Right atrium auricular region (tissue), 2 donors: Measurements from ENCODE around the gene POLR1D. TPM values are rescaled to one million over a fixed set of nuclear protein-coding genes. Genes with fewer than 3 reads are reported as not detected.

Source experiments
- DNase-seq: peaks from one replicate; pipeline ENCODE4 v3.0.0-alpha.2; 2019; ENCODE audit warnings: low spot score
- H3K27ac ChIP-seq, 2 donors: fragments of 200-600 bp; sonication (generic); 1 replicate in 1 of 2; 2 replicates in 1 of 2; pipeline ENCODE4 v1.5.1; 2016 to 2019
- H3K27me3 ChIP-seq, 2 donors: fragments of 200-600 bp; sonication (generic); one replicate each; pipeline versions ENCODE4 v1.5.1 to v1.6.0; 2017 to 2019
- H3K36me3 ChIP-seq: fragments of 200-600 bp; sonication (generic); one replicate; pipeline ENCODE4 v1.5.1; 2016
- H3K4me1 ChIP-seq, 2 donors: fragments of 200-600 bp; sonication (generic); one replicate each; pipeline versions ENCODE4 v1.5.1 to v1.6.0; 2017 to 2019
- H3K4me3 ChIP-seq, 2 donors: fragments of 200-600 bp; sonication (generic); 1 replicate in 1 of 2; 2 replicates in 1 of 2; pipeline ENCODE4 v1.5.1; 2017 to 2019; ENCODE audit warnings: mild to moderate bottlenecking in 1 of 2, moderate library complexity in 1 of 2
- H3K9me3 ChIP-seq, 2 donors: fragments of 200-600 bp; sonication (generic); one replicate each; pipeline ENCODE4 v1.5.1; 2019
- CTCF ChIP-seq, 2 donors: fragments of 200-600 bp; sonication (generic); IDR thresholded peaks; one replicate each; pipeline ENCODE4 v1.5.1; 2019; ENCODE audit warnings: antibody characterized with exemption in 2 of 2
- total RNA-seq, 2 donors: library from RNA; depleted of rRNA; stranded (reverse); fragments of >200 nt; gene quantifications; one replicate each; pipeline ENCODE4 v1.1.0, GENCODE V29; 2016

Gene POLR1D
- total RNA-seq, 2 donors from 2014 or later: 75.6 to 89.3 TPM

- H3K4me3 ChIP-seq: no peak overlapping the region
Observed at GRCh38 chr13:27583645-27584044, 38.0 kb upstream of the POLR1D start.

GRCh38 chr13:27587095-27587746, 34.5 kb upstream of the POLR1D start:
- DNase-seq: no peak
- no peaks in the 10 kb centered on the region for H3K36me3 ChIP-seq
- TF ChIP-seq CTCF (IDR thresholded peaks at IDR 0.05): no peak
- no peak overlapping the region for H3K27ac ChIP-seq
- peaks cover 0 to 5% of the 10 kb centered on the region in 2 donors for H3K9me3 ChIP-seq
- peaks cover 0 to 31% of the 10 kb centered on the region in 2 donors for H3K4me1 ChIP-seq
- H3K4me3 ChIP-seq: no peak overlapping the region
- H3K27me3 ChIP-seq: no peaks in the 10 kb centered on the region

More at GRCh38 chr13:27583645-27584044, 38.0 kb upstream of the POLR1D start:
- DNase-seq: no peak
- Histone ChIP-seq H3K36me3 (no peaks in the 10 kb centered on the region), H3K4me1 (peaks cover 0 to 22% of the 10 kb centered on the region in 2 donors), H3K27ac (peak overlapping the region in 1 of 2 donors; percentile 44), H3K27me3 (no peaks in the 10 kb centered on the region), H3K9me3 (peaks cover 0 to 4% of the 10 kb centered on the region in 2 donors)
- no peak for TF ChIP-seq CTCF (IDR thresholded peaks at IDR 0.05)

- DNase-seq: no peak
- Histone ChIP-seq H3K27me3 (no peaks in the 10 kb centered on the region), H3K27ac (no peak overlapping the region), H3K9me3 (peaks cover 0 to 5% of the 10 kb centered on the region in 2 donors), H3K4me3 (no peak overlapping the region), H3K4me1 (peaks cover 0 to 34% of the 10 kb centered on the region in 2 donors), H3K36me3 (no peaks in the 10 kb centered on the region)
- TF ChIP-seq CTCF (IDR thresholded peaks at IDR 0.05): no peak
Observed at GRCh38 chr13:27588405-27588804, 33.3 kb upstream of the POLR1D start.

- TF ChIP-seq CTCF (IDR thresholded peaks at IDR 0.05): no peak
- Histone ChIP-seq H3K9me3 (peaks cover 0 to 5% of the 10 kb centered on the region in 2 donors), H3K36me3 (no peaks in the 10 kb centered on the region), H3K27ac (no peak overlapping the region), H3K27me3 (no peaks in the 10 kb centered on the region), H3K4me3 (no peak overlapping the region), H3K4me1 (peaks cover 0 to 25% of the 10 kb centered on the region in 2 donors)
- no peak for DNase-seq
Observed at GRCh38 chr13:27592865-27593264, 28.8 kb upstream of the POLR1D start.

GRCh38 chr13:27593267-27593666, 28.4 kb upstream of the POLR1D start:
- H3K36me3 ChIP-seq: no peaks in the 10 kb centered on the region
- peaks cover 0 to 5% of the 10 kb centered on the region in 2 donors for H3K9me3 ChIP-seq
- no peak for TF ChIP-seq CTCF (IDR thresholded peaks at IDR 0.05)
- H3K4me1 ChIP-seq: peaks cover 0 to 25% of the 10 kb centered on the region in 2 donors
- DNase-seq: no peak
- no peak overlapping the region for H3K4me3 ChIP-seq
- no peaks in the 10 kb centered on the region for H3K27me3 ChIP-seq
- no peak overlapping the region for H3K27ac ChIP-seq
